Mammary epithelial cell (primary cell): ENCODE results near the gene SOX5.

Source experiments
- CTCF ChIP-seq, 2 donors: IDR thresholded peaks in 1 of 2; conservative IDR thresholded peaks in 1 of 2; 2 replicates each; pipeline ENCODE4 v1.5.1; 2011 to 2012; ENCODE audit warnings: inconsistent platforms in 2 of 2, low read length in 2 of 2, mild to moderate bottlenecking in 2 of 2, control low read depth in 1 of 2, low read depth in 1 of 2; ENCODE audit not compliant: insufficient read depth in 1 of 2; ENCODE audit errors: extremely low read depth in 1 of 2
- EZH2 ChIP-seq: IDR thresholded peaks from 2 replicates; pipeline ENCODE4 v1.6.1; 2012; ENCODE audit warnings: low read length, inconsistent platforms, borderline replicate concordance

- TF ChIP-seq CTCF (conservative IDR thresholded peaks at IDR 0.05 in 1 of 2, IDR thresholded peaks at IDR 0.05 in 1 of 2; ENCODE audit: extremely low read depth in 1 of 2, insufficient read depth in 1 of 2, low read depth in 1 of 2, low read length in 2 of 2), result no peak
- no peak for TF ChIP-seq EZH2
Measured at GRCh38 chr12:23535441-23535840, 414.0 kb downstream of the SOX5 start.
